GM18870 (cell line): ENCODE results near the gene PATZ1.
"Not testable (repeated sequence)": the region's sequence is repeated elsewhere in the genome, so short reads cannot be mapped to it uniquely, and the experiment has no call there.

Experiments used
- ATAC-seq: cut with Tn5 transposase; IDR thresholded peaks from one replicate; pipeline ENCODE4 v1.9.1; 2021; ENCODE audit warnings: moderate library complexity; ENCODE audit not compliant: unreplicated experiment

The PATZ1 gene, protein sequence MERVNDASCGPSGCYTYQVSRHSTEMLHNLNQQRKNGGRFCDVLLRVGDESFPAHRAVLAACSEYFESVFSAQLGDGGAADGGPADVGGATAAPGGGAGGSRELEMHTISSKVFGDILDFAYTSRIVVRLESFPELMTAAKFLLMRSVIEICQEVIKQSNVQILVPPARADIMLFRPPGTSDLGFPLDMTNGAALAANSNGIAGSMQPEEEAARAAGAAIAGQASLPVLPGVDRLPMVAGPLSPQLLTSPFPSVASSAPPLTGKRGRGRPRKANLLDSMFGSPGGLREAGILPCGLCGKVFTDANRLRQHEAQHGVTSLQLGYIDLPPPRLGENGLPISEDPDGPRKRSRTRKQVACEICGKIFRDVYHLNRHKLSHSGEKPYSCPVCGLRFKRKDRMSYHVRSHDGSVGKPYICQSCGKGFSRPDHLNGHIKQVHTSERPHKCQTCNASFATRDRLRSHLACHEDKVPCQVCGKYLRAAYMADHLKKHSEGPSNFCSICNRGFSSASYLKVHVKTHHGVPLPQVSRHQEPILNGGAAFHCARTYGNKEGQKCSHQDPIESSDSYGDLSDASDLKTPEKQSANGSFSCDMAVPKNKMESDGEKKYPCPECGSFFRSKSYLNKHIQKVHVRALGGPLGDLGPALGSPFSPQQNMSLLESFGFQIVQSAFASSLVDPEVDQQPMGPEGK

GRCh38 chr22:31346255-31346732, at the start of gene PATZ1:
PATZ1 (minus strand) TSS chr22:31346346; CDS start chr22:31345602, 744 bp downstream.
- ATAC-seq, result no peak

- ATAC-seq, result no peak
These were observed 48.2 kb upstream of the PATZ1 start for GRCh38 chr22:31394326-31394725.

DNA sequence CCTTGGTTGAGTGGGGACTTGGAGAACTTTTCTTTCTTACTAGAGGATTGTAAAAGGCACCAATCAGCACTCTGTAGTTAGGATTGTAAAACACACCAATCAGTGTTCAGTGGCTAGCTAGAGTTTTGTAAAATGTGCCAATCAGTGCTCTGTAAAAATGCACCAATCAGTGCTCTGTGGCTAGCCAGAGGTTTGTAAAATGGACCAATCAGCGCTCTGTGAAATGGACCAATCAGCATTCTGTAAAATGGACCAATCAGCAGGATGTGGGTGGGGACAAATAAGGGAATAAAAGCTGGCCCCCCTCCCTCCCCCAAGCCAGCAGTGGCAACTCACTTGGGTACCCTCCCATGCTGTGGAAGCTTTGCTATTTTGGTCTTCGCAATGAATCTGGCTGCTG, 47.7 kb upstream of the PATZ1 start:
- no peak for ATAC-seq

DNA sequence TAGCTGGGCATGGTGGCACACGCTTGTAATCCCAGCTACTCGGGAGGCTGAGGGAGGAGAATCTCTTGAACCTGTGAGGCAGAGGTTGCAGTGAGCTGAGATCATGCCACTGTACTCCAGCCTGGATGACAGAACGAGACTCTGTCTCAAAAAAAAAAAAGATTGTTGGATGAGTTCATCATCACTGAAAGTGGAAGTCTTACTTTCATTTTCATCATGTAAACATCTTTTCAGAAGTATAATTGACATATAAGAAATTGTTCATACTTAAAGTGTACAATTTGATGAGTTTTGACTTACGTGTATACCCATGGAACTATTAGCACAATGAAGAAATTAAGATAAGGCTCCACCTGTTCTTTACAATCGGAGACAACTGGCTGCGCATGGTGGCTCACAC, 32.5 kb upstream of the PATZ1 start:
- not testable (repeated sequence) for ATAC-seq

GRCh38 chr22:31378123-31378522, 32.0 kb upstream of the PATZ1 start:
- ATAC-seq, result no peak

- ATAC-seq, result no peak
These were observed 31.5 kb upstream of the PATZ1 start for GRCh38 chr22:31377612-31378011.

DNA sequence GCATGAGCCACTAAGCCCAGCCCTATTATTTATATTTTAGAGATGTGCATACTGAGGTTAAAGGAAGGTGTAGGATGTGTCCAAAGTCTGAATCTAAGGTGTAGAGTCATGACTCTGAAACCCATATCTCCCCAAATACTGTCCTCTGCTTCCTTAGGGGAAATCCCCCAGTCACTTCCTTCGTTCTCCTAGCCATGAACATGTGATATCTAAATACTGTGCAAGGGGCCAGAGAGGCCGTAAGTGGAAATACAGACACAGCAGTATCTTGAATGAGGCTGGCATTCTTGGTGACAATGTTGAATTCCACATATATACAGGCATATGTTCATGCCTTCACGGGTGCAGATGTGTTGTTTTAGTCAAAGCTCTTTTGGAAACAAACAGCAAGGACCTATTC, 21.3 kb upstream of the PATZ1 start:
- no peak for ATAC-seq

DNA sequence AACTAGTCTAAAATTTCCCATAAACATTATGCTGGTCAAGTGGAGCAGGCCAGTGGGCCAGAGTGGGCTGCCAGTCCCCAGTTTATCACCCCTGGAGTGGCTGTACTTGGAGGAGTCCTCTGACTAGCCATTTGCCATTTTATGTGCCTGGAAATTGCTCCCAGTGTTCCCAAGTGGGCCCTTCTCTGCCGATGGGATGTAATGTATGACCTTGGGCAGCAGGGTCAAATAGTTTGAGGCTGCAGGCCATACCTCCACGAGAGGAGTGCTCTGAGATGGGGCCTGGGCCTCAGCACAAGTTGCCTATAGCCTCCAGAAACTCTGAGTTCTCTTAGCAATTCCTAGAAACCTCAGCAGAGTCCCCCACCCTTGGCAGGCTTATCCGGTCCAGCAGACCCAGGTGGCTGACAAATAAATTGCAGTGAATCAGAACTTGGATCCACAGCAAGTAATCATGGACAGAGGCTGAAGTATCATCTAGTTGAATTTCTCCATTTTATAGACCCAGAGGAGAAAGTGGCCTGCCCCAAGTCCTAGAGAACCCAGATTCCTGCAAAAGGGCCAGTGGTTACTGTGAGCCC, 17.8 kb upstream of the PATZ1 start:
- no peak for ATAC-seq

GRCh38 chr22:31361743-31362142, 15.6 kb upstream of the PATZ1 start:
- ATAC-seq, result no peak

DNA sequence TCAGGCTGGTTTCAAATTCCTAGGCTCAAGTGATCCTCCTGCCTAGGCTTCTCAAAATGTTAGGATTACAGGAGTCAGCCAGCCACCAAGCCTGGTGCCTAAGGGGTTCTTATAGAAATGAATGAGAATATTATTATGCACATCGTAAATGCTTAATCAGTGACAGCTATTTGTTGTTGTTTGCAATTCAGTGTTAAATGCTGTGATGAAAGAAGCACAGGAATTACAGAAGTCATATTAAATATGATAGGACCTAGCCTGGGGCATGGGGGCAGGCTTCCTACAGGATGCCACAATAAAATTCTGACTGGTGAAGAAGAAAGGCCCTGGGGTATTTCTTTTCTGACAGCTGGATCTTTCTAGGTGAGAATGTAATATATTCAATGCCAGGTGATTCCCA, 13.9 kb upstream of the PATZ1 start:
- no peak for ATAC-seq

DNA sequence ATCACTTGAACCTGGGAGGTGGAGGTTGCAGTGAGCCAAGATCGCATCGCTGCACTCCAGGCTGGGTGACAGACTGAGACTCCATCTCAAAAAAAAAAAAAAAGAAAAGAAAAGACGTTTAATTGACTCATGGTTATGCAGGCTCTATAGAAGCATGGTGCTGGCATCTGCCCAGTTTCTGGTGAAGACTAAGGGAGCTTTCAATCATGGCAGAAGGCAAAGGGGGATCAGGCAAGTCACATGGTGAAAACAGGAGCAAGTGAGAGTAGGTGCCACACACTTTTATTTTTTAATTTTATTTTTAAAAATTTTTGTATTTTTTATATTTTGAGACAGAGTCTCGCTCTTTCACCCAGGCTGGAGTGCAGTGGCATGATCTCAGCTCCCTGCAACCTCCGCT, 8.4 kb upstream of the PATZ1 start:
- no peak for ATAC-seq

GRCh38 chr22:31350410-31350863, 4.3 kb upstream of the PATZ1 start:
- no peak for ATAC-seq

DNA sequence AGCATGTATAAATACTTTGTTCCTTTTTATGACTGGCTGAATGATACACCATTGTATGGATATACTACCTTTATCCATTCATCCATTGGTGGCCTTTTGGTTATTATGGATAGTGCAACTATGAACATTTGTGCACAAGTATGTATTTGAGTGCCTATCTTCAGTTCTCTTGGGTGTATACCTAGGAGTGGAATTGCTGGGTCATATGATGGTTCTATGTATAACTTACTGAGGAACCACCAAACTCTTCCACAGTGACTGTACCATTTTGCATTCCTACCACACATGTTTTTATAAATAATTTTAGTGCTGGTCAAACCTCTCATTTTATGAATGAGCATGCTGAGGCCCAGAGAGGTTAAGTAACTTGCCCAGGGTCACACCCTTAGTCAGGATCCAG, 3.8 kb upstream of the PATZ1 start:
- no peak for ATAC-seq

DNA sequence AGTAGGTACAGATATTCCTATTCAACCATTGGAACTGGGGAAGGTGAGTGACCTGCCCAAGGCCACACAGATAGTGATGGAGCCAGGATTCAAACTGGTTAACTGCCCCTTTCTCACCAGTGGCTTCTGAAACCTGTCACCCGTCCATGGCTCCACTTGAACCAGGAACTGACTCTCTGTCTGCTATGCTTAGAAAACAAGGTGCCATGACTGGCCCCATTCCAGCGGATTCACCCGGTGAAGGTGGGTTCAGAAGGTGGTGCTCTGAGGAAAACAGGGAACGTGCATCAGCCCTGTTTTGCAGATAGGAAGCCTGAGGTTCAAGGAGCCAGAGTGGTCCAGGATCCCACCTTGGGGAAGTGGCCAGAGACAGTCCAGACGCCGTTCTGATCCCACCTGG, 2.6 kb upstream of the PATZ1 start:
- no peak for ATAC-seq

DNA sequence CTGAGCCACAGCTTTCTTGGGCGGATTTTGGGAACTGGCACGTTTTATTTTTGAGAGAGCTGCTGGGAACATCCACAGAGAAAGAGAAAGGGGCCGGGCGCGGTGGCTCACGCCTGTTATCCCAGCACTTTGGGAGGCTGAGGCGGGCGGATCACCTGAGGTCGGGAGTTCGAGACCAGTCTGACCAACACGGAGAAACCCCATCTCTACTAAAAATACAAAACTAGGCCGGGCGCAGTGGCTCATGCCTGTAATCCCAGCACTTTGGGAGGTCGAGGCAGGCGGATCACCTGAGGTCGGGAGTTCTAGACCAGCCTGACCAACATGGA, 1.8 kb upstream of the PATZ1 start:
- not testable (repeated sequence) for ATAC-seq

GRCh38 chr22:31347251-31348008, 1.3 kb upstream of the PATZ1 start:
- ATAC-seq, result no peak

GRCh38 chr22:31346733-31347250, 646 bp upstream of the PATZ1 start:
- no peak for ATAC-seq

- ATAC-seq, result no peak
These were observed 553 bp downstream of the PATZ1 start for GRCh38 chr22:31345331-31346254.

DNA sequence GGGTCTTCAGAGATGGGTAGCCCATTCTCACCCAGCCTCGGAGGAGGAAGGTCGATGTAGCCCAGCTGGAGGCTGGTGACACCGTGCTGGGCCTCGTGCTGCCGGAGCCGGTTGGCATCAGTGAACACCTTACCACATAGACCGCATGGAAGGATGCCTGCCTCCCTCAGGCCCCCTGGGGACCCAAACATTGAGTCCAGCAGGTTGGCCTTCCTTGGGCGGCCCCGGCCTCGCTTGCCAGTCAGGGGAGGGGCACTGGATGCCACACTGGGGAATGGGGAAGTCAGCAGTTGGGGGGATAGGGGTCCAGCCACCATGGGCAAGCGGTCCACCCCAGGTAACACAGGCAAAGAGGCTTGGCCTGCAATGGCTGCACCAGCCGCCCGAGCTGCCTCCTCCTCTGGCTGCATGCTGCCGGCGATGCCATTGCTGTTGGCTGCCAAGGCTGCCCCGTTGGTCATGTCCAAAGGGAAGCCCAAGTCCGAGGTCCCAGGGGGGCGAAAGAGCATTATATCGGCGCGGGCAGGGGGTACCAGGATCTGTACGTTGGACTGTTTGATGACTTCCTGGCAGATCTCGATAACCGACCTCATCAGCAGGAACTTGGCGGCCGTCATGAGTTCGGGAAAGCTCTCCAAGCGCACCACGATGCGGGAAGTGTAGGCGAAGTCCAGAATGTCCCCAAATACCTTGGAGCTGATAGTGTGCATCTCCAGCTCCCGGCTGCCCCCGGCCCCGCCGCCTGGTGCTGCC, 1.4 kb downstream of the PATZ1 start:
- no peak for ATAC-seq
